KMS-11 (cell line): ENCODE results near the gene PSG7.
"Not testable (repeated sequence)": the region's sequence is repeated elsewhere in the genome, so short reads cannot be mapped to it uniquely, and the experiment has no call there.

Experiments used
- H2AFZ ChIP-seq: fragments of 200-600 bp; sonication (generic); 2 replicates; pipeline ENCODE4 v1.6.1; 2016; ENCODE audit warnings: antibody characterized with exemption, mixed run types, low read depth
- H3K27ac ChIP-seq: fragments of 200-600 bp; sonication (generic); 2 replicates; pipeline ENCODE4 v1.6.1; 2016; ENCODE audit warnings: mild to moderate bottlenecking, mixed run types
- H3K27me3 ChIP-seq: fragments of 200-600 bp; sonication (generic); 2 replicates; pipeline ENCODE4 v1.6.1; 2017; ENCODE audit warnings: mild to moderate bottlenecking, low read depth, mixed run types, moderate library complexity; ENCODE audit not compliant: insufficient read depth
- H3K36me3 ChIP-seq: fragments of 200-600 bp; sonication (generic); 2 replicates; pipeline ENCODE4 v1.6.1; 2017; ENCODE audit warnings: mild to moderate bottlenecking, mixed run types; ENCODE audit not compliant: insufficient read depth
- H3K4me1 ChIP-seq: fragments of 200-600 bp; sonication (generic); 2 replicates; pipeline ENCODE4 v1.6.1; 2016; ENCODE audit warnings: mild to moderate bottlenecking, low read depth, mixed run types; ENCODE audit not compliant: poor library complexity, severe bottlenecking
- H3K4me2 ChIP-seq: fragments of 200-600 bp; sonication (generic); 2 replicates; pipeline ENCODE4 v1.7.0; 2016; ENCODE audit warnings: mild to moderate bottlenecking, mixed run types
- H3K4me3 ChIP-seq: fragments of 200-600 bp; sonication (generic); IDR thresholded peaks from 2 replicates; pipeline ENCODE4 v1.6.1; 2017; ENCODE audit warnings: low read depth, low read length, mixed read lengths; ENCODE audit not compliant: insufficient read depth
- H3K79me2 ChIP-seq: fragments of 200-600 bp; sonication (generic); 2 replicates; pipeline ENCODE4 v1.6.1; 2016; ENCODE audit warnings: low read depth, mixed run types; ENCODE audit not compliant: insufficient read depth
- H3K9ac ChIP-seq: fragments of 200-600 bp; sonication (generic); 2 replicates; pipeline ENCODE4 v1.6.1; 2016; ENCODE audit warnings: mild to moderate bottlenecking, mixed run types
- H4K20me1 ChIP-seq: fragments of 200-600 bp; sonication (generic); 2 replicates; pipeline ENCODE4 v1.6.1; 2016; ENCODE audit warnings: mild to moderate bottlenecking, mixed run types; ENCODE audit not compliant: insufficient read depth
- TF ChIP-seq, protein P1 (sequence below): fragments of 200-600 bp; sonication (generic); conservative IDR thresholded peaks from 2 replicates; pipeline ENCODE4 v1.6.1; 2017; ENCODE audit warnings: low read depth, mild to moderate bottlenecking, antibody characterized with exemption, low read length, moderate library complexity, mixed read lengths

The PSG7 gene

GRCh38 chr19:42919070-42919756, 17.8 kb downstream of the PSG7 start:
- not testable (repeated sequence) for H2AFZ ChIP-seq, H3K9ac ChIP-seq

DNA sequence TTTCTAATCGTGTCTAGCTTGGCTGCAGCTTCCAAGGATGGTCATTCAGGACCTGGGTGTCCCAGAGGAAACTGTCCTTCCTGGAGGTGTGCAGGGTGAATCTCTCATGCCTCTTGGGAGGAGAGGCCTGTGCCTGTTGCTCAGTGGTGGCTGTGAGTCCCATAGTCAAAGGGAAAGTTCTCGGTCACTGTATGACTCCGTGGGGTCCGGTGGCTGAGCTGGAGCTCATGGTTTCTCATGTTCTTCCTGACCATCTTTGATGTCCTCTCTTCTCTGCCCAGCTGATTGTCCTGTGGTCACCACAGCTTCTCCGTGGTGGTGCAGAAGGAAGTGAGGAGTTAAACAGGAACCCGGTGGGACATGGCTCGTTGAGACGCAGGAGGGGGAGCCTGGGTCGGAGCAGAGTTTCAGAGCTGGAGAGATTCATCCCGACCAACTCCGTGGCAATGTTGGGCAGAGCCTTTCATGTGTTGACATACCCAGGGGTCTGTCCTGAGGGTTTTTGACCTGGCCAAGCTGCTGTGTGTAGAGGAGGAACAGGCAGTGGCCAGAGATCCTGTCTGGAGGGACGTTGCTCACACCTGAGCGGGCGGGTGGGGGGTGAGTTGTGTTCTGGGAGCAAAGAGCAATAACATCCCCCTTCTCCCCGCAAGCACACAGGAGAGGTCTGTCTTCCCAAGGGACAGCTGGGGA, 18.5 kb downstream of the PSG7 start:
- not testable (repeated sequence) for H3K4me1 ChIP-seq, H4K20me1 ChIP-seq, H3K36me3 ChIP-seq, H2AFZ ChIP-seq, H3K27me3 ChIP-seq, H3K9ac ChIP-seq, H3K4me3 ChIP-seq, H3K27ac ChIP-seq, H3K79me2 ChIP-seq, H3K4me2 ChIP-seq

More at GRCh38 chr19:42919070-42919756, 17.8 kb downstream of the PSG7 start:
- H3K27ac ChIP-seq, H3K27me3 ChIP-seq, H4K20me1 ChIP-seq, H3K4me1 ChIP-seq, H3K79me2 ChIP-seq, H3K4me3 ChIP-seq, H3K4me2 ChIP-seq, H3K36me3 ChIP-seq: not testable (repeated sequence)
- TF ChIP-seq, protein P1, sequence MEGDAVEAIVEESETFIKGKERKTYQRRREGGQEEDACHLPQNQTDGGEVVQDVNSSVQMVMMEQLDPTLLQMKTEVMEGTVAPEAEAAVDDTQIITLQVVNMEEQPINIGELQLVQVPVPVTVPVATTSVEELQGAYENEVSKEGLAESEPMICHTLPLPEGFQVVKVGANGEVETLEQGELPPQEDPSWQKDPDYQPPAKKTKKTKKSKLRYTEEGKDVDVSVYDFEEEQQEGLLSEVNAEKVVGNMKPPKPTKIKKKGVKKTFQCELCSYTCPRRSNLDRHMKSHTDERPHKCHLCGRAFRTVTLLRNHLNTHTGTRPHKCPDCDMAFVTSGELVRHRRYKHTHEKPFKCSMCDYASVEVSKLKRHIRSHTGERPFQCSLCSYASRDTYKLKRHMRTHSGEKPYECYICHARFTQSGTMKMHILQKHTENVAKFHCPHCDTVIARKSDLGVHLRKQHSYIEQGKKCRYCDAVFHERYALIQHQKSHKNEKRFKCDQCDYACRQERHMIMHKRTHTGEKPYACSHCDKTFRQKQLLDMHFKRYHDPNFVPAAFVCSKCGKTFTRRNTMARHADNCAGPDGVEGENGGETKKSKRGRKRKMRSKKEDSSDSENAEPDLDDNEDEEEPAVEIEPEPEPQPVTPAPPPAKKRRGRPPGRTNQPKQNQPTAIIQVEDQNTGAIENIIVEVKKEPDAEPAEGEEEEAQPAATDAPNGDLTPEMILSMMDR: 0 out of 2 replicates have a peak, but pooled peaks have one; percentile 20

DNA sequence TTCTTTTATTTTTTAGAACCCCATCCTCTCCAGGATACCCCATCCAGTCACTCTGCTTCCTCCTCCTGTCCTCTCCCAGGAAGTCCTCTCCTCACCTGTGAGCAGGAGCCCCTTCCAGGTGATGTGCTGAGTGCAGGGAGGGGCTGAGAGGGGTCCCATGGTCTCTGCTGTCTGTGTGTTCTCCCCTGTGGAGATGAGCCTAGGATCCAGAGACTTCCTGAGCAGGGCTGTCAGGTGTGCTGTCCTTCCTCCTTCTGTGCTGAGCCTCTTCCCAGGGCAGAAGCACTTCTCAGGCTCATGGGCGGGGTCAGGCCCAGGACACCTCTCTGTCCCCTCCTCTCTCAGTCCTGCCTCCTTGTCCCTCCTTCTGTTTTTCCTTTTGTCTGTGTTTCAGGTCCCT, 19.4 kb downstream of the PSG7 start, which contains the start of gene PSG6:
PSG6 (minus strand) TSS at position 261 of the 400 bp plus-strand sequence; CDS start at position 159, 102 bp downstream.
- H3K4me2 ChIP-seq, H3K4me1 ChIP-seq, H3K36me3 ChIP-seq, H3K4me3 ChIP-seq, H3K27ac ChIP-seq, H3K79me2 ChIP-seq, H3K27me3 ChIP-seq, H3K9ac ChIP-seq, H4K20me1 ChIP-seq, H2AFZ ChIP-seq: not testable (repeated sequence)

DNA sequence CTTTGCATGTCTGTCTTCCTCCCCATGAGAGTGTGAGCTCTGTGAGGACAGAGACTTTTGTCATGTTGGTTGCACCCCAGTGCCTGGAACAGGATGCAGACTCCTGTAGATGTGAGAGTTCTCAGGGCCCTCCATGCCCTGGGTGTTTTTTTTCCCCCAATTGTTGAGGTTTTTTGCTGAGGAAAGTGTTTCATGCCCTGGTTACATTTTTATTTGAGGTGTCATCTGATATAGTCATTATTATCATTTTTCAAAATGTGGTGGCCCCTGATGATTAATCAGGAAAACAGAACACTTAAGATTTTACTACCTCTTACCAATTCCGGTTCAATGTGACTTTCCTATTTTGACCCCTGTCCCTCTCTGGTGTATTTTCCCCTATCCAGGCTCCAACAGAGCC, 20.1 kb downstream of the PSG7 start:
- H3K79me2 ChIP-seq, H2AFZ ChIP-seq, H3K9ac ChIP-seq, H3K27me3 ChIP-seq, H3K36me3 ChIP-seq, H4K20me1 ChIP-seq, H3K4me3 ChIP-seq, H3K4me1 ChIP-seq, H3K4me2 ChIP-seq, H3K27ac ChIP-seq: not testable (repeated sequence)

GRCh38 chr19:42913516-42913915, 23.5 kb downstream of the PSG7 start:
- not testable (repeated sequence) for H3K36me3 ChIP-seq, H2AFZ ChIP-seq, H3K79me2 ChIP-seq, H3K4me1 ChIP-seq, H3K4me3 ChIP-seq, H3K27ac ChIP-seq, H3K9ac ChIP-seq, H4K20me1 ChIP-seq, H3K4me2 ChIP-seq, H3K27me3 ChIP-seq

GRCh38 chr19:42912941-42913340, 24.1 kb downstream of the PSG7 start:
- H4K20me1 ChIP-seq, H3K9ac ChIP-seq, H3K27me3 ChIP-seq, H3K79me2 ChIP-seq, H3K4me3 ChIP-seq, H3K27ac ChIP-seq, H3K4me2 ChIP-seq, H3K36me3 ChIP-seq, H3K4me1 ChIP-seq, H2AFZ ChIP-seq: not testable (repeated sequence)

GRCh38 chr19:42911731-42912130, 25.3 kb downstream of the PSG7 start:
- not testable (repeated sequence) for H3K4me2 ChIP-seq, H3K27ac ChIP-seq, H3K79me2 ChIP-seq, H3K36me3 ChIP-seq, H3K9ac ChIP-seq, H3K4me1 ChIP-seq, H3K4me3 ChIP-seq, H4K20me1 ChIP-seq, H2AFZ ChIP-seq, H3K27me3 ChIP-seq

DNA sequence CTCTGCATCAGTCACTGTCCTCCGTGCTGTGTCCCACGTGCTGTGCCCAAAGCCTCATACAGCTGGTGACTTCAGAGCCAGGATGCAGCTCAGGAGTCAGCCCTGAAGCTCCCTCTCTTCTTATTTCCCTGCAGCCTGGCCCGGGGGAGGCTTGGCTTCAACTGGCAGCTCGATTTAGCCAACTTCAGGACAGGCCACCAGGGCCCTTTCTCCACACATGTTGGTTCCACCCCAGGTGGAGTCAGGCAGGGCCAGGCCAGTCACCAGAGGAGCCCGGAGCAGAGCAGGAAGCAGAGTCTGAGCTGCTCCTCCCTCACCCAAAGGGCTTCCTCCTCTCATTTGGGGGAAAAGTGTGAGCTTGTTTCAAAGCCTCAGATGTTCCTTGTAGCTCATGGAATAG, 30.8 kb downstream of the PSG7 start:
- H3K4me1 ChIP-seq, H4K20me1 ChIP-seq, H3K4me3 ChIP-seq, H2AFZ ChIP-seq, H3K4me2 ChIP-seq, H3K79me2 ChIP-seq, H3K9ac ChIP-seq, H3K27ac ChIP-seq, H3K27me3 ChIP-seq, H3K36me3 ChIP-seq: not testable (repeated sequence)

- not testable (repeated sequence) for H3K4me1 ChIP-seq, H4K20me1 ChIP-seq, H3K27ac ChIP-seq, H3K9ac ChIP-seq, H3K79me2 ChIP-seq, H2AFZ ChIP-seq, H3K27me3 ChIP-seq, H3K36me3 ChIP-seq, H3K4me2 ChIP-seq, H3K4me3 ChIP-seq
These were observed 36.4 kb downstream of the PSG7 start for GRCh38 chr19:42900561-42900960.
